ENCODE measurements around the gene PPP1R15A.
"Not testable (repeated sequence)": the region's sequence is repeated elsewhere in the genome, so short reads cannot be mapped to it uniquely, and the experiment has no call there.

Gene PPP1R15A

DNA sequence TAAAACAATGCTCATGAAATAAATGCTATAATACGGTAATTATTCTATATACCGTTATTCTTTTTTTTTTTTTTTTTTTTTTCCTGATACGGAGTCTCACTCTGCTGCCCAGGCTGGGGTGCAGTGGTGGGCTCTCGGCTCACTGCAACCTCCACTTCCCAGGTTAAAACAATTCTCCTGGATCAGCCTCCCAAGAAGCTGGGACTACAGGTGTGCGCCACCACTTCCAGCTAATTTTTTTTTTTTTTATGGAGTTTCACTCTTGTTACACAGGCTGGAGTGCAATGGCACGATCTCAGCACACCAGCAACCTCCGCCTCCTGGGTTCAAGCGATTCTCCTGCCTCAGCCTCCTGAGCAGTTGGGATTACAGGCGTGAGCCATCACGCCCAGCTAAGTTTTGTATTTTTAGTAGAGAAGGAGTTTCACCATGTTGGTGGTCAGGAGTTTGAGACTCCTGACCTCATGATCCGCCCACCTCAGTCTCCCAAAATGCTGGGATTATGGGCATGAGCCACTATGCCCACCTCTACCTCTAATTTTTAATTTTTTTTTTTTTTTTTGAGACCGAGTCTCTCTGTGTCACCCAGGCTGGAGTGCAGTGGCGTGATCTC lies 6.9 kb downstream of the PPP1R15A start:
- no peak for DNase-seq (ENCODE audit: low spot score)
- TF ChIP-seq, protein P1, sequence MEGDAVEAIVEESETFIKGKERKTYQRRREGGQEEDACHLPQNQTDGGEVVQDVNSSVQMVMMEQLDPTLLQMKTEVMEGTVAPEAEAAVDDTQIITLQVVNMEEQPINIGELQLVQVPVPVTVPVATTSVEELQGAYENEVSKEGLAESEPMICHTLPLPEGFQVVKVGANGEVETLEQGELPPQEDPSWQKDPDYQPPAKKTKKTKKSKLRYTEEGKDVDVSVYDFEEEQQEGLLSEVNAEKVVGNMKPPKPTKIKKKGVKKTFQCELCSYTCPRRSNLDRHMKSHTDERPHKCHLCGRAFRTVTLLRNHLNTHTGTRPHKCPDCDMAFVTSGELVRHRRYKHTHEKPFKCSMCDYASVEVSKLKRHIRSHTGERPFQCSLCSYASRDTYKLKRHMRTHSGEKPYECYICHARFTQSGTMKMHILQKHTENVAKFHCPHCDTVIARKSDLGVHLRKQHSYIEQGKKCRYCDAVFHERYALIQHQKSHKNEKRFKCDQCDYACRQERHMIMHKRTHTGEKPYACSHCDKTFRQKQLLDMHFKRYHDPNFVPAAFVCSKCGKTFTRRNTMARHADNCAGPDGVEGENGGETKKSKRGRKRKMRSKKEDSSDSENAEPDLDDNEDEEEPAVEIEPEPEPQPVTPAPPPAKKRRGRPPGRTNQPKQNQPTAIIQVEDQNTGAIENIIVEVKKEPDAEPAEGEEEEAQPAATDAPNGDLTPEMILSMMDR (IDR thresholded peaks at IDR 0.05; ENCODE audit: extremely low read depth, insufficient read depth, missing control alignments) = no peak
- in situ Hi-C loops (cut with MboI; ENCODE audit: low pct_unique_long_range_greater_than_20kb, low sequenced_read_pairs, unreplicated experiment) = no loop called here

DNA sequence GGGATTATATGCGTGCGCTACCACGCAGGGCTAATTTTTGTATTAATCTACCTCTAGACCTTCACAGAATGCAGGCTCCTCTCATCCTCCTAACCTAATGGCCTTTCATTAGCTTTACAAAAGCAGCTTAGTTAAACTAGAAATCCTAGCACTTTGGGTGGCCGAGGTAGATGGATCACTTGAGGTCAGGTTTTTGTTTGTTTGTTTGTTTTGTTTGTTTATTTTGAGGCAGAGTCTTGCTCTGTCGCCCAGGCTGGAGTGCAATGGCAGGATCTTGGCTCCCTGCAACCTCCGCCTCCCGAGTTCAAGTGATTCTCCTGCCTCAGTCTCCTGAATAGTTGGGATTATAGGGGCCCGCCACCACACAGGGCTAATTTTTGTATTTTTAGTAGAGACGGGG lies 7.5 kb downstream of the PPP1R15A start:
- in situ Hi-C loops (cut with MboI; ENCODE audit: low pct_unique_long_range_greater_than_20kb, low sequenced_read_pairs, unreplicated experiment); DNase-seq (ENCODE audit: low spot score): not testable (repeated sequence)

DNA sequence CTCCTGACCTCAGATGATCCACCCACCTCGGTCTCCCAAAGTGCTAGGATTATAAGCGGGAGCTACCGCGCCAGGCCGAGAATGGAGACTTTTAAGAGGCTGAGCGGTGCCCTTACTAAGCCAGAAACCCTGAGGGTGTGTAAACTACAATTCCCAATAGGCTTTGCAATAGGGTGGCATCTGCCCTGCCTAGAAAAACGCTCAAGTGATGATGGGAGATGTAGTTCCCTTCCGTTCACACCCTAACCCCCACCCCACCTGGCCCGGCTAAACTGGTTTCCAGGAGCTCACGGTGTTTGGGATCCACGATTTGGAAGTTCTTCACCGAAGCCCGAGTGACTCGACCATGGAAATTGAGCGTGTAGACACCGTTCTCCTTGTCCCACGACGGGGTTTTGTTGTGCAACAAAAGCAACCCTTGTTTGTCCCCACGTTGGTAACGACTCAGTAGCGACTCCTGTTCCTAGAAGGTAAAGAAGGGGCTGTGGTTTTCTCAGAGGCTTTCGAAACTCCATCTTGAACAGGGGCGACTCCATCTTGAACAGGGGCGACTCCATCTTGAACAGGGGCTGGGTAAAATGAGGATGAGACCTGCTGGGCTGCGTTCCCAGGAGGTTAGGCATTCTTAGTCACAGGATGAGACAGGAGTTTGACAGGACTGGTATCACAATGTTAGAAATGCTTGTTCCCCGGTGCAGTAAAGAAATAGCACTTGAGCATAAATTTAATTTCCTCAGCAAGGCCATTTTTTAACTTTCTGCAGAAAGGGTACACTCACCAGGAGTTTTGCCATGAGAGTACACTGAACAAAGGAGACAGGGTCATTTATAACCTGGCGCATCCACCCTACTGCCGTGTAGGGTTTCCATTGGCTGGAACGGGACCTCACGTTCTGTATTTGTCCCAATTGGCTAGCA lies 9.8 kb downstream of the PPP1R15A start:
- no peak for DNase-seq (ENCODE audit: low spot score)
- TF ChIP-seq, protein P1 (IDR thresholded peaks at IDR 0.05; ENCODE audit: extremely low read depth, insufficient read depth, missing control alignments) = no peak
- in situ Hi-C loops (cut with MboI; ENCODE audit: low pct_unique_long_range_greater_than_20kb, low sequenced_read_pairs, unreplicated experiment) = no loop called here

DNA sequence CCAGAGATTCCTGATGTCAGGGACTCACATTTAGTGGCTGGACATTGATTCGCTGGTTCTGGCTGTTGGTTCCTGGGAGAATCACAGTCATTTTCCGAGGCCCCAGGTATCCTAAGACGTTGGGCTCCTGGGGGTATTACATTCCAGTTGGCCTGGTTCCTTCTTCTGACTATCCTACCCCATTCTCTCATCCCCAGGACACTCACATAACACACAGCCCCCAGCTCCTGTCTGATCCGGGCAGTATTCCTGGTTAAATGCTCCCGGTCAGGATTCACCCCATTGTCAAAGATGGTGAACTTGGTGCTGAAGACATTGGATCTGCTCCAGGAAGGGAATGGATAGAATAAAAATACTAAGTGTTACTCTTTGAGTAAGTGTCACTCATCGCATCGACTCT lies 11.5 kb downstream of the PPP1R15A start:
- in situ Hi-C loops (cut with MboI; ENCODE audit: low pct_unique_long_range_greater_than_20kb, low sequenced_read_pairs, unreplicated experiment) = no loop called here
- DNase-seq (ENCODE audit: low spot score) = no peak
- TF ChIP-seq, protein P1 (IDR thresholded peaks at IDR 0.05; ENCODE audit: extremely low read depth, insufficient read depth, missing control alignments) = no peak

DNA sequence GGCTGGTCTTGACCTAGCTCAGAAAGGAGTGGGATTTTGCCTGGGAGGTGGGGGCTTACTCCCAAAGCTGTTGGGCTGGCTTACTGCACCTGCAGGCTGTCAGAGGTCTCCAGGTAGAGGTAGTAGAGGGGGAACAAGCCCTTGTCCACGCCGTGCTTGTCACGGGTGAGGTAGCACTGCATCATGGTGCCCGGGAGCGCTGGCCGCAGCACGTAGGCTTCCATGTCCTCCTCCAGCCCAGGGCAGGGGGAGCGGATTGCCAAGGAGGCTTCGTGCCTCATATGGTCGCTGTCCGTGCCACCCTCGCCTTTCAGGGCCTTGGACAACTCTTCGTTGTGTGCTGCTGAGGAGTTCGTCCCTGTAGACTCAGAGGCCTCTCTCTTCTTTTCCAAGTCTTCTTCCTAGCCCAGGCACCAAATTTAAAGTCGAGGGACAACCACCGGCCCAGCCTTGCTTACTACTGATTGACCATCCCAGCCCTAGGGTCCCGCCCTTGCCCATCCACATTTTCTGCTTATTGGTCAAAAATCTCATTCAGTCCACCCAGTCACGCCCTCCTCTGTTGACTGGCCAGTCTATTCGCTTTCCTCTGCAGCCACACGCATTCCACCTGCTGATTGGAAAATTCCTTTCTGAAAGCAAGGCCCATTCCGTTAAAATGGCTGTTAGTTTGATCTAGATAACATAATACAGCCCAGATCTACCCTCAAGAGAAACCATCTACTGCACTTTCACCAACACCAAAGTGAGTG lies 15.8 kb downstream of the PPP1R15A start:
- TF ChIP-seq, protein P1 (IDR thresholded peaks at IDR 0.05; ENCODE audit: extremely low read depth, insufficient read depth, missing control alignments) = no peak
- in situ Hi-C loops (cut with MboI; ENCODE audit: low pct_unique_long_range_greater_than_20kb, low sequenced_read_pairs, unreplicated experiment) = no loop called here
- DNase-seq (ENCODE audit: low spot score) = no peak

DNA sequence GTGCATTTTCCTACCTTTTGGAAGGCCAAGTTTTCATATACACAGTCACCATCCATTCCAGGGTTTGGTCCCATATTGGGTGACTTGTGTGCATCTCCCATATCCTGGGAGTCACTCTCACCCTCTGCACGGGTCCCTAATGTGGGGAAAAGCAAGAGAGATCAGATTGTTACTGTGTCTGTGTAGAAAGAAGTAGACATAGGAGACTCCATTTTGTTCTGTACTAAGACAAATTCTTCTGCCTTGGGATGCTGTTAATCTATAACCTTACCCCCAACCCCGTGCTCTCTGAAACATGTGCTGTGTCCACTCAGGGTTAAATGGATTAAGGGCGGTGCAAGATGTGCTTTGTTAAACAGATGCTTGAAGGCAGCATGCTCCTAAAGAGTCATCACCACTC lies 17.3 kb downstream of the PPP1R15A start:
- in situ Hi-C loops (cut with MboI; ENCODE audit: low pct_unique_long_range_greater_than_20kb, low sequenced_read_pairs, unreplicated experiment); DNase-seq (ENCODE audit: low spot score): not testable (repeated sequence)

DNA sequence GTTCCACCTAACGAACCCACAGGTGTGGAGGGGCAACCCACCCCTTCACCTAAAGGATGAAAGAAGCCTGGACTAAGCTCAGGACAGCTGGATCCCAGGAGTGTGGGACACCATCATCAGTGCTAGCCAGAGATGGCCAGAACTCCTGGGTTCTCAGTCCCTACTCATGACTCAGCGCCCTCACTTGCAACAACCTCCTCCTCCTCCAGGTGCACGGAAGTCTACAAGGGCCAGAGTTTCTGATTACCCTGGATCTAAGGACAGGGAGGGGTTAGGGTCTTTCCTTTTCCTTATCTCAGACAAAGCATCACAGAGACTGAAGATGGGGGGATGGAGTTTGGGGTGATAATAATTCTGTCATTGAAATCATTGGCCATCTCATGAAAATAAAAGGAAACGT lies 18.3 kb downstream of the PPP1R15A start:
- TF ChIP-seq, protein P1 (IDR thresholded peaks at IDR 0.05; ENCODE audit: extremely low read depth, insufficient read depth, missing control alignments) = no peak
- in situ Hi-C loops (cut with MboI; ENCODE audit: low pct_unique_long_range_greater_than_20kb, low sequenced_read_pairs, unreplicated experiment) = no loop called here
- DNase-seq (ENCODE audit: low spot score) = no peak
